A172 (cell line): Measurements from ENCODE around the gene ASPN. TPM values are rescaled to one million over a fixed set of nuclear protein-coding genes. Genes with fewer than 3 reads are reported as not detected.

Experiments used
- DNase-seq: peaks from one replicate; pipeline ENCODE4 v3.0.0-alpha.2; 2015; ENCODE audit warnings: low spot score
- total RNA-seq: library from RNA; depleted of rRNA; stranded (reverse); fragments of >200 nt; shearing (Covaris generic); gene quantifications from 2 replicates; pipeline ENCODE4 v1.2.3, GENCODE V29; 2014

ASPN gene
- total RNA-seq, 1 experiment from 2014 or later: not detected

- DNase-seq: no peak
Observed at GRCh38 chr9:92504881-92505280, 22.6 kb upstream of the ASPN start.

- DNase-seq: no peak
Observed at GRCh38 chr9:92503156-92503555, 20.9 kb upstream of the ASPN start.

GRCh38 chr9:92501671-92502393 is 19.5 kb upstream of the ASPN start:
- DNase-seq: peak; percentile 35

- DNase-seq: no peak
Observed at GRCh38 chr9:92500725-92501124, 18.4 kb upstream of the ASPN start.

GRCh38 chr9:92499701-92500100 is 17.4 kb upstream of the ASPN start:
- DNase-seq: no peak

- no peak for DNase-seq
Observed at GRCh38 chr9:92496396-92497176, 14.3 kb upstream of the ASPN start.

GRCh38 chr9:92494856-92495255 is 12.6 kb upstream of the ASPN start:
- DNase-seq: no peak

- no peak for DNase-seq
Observed at GRCh38 chr9:92493749-92494387, 11.6 kb upstream of the ASPN start.

- DNase-seq: no peak
Observed at GRCh38 chr9:92492781-92493401, 10.6 kb upstream of the ASPN start.

- peak; percentile 13 for DNase-seq
Observed at GRCh38 chr9:92488681-92489550, 6.6 kb upstream of the ASPN start.

GRCh38 chr9:92486371-92486770 is 4.1 kb upstream of the ASPN start:
- no peak for DNase-seq

GRCh38 chr9:92484563-92484962 is 2.3 kb upstream of the ASPN start:
- DNase-seq: no peak

GRCh38 chr9:92483627-92484545 is 1.6 kb upstream of the ASPN start:
- DNase-seq: no peak

GRCh38 chr9:92482805-92483204 is 499 bp upstream of the ASPN start:
- DNase-seq: no peak

GRCh38 chr9:92480986-92481633 is 1.2 kb downstream of the ASPN start:
- peak; percentile 24 for DNase-seq

- peak; percentile 5 for DNase-seq
Observed at GRCh38 chr9:92480291-92480771, 2.0 kb downstream of the ASPN start.

- DNase-seq: no peak
Observed at GRCh38 chr9:92479346-92479745, 3.0 kb downstream of the ASPN start.

GRCh38 chr9:92478783-92479182 is 3.5 kb downstream of the ASPN start:
- no peak for DNase-seq

GRCh38 chr9:92476962-92477361 is 5.3 kb downstream of the ASPN start:
- no peak for DNase-seq

GRCh38 chr9:92474587-92474986 is 7.7 kb downstream of the ASPN start:
- DNase-seq: no peak
